Transverse colon (tissue), 4 donors: ENCODE results near the gene MS4A6E.

Experiments
- EP300 ChIP-seq: sonication (generic); formaldehyde crosslinking; IDR thresholded peaks from one replicate; pipeline ENCODE4 v1.6.1; 2017; ENCODE audit warnings: antibody characterized with exemption, low read depth
- POLR2A ChIP-seq: fragments of 450-650 bp; IDR thresholded peaks from one replicate; pipeline ENCODE4 v1.6.1; 2016; ENCODE audit warnings: antibody characterized with exemption, mild to moderate bottlenecking, moderate library complexity
- POLR2AphosphoS5 ChIP-seq, 3 donors: sonication (generic); formaldehyde crosslinking; IDR thresholded peaks; one replicate each; pipeline ENCODE4 v1.6.1; 2016; ENCODE audit warnings: antibody characterized with exemption in 3 of 3
- TF ChIP-seq, protein P1 (sequence below), 5 experiments: fragments of 200-600 bp in 3 of 5; fragments of 450-650 bp in 2 of 5; sonication (generic) in 3 of 5; IDR thresholded peaks; 1 replicate in 2 of 5; 2 replicates in 3 of 5; pipeline ENCODE4 v1.5.1; 2016 to 2017; ENCODE audit warnings: antibody characterized with exemption in 5 of 5, inconsistent platforms in 3 of 5, mild to moderate bottlenecking in 2 of 5, moderate library complexity in 1 of 5

GRCh38 chr11:60360621-60361020 is 33.6 kb downstream of the MS4A6E start:
- TF ChIP-seq, protein P1, sequence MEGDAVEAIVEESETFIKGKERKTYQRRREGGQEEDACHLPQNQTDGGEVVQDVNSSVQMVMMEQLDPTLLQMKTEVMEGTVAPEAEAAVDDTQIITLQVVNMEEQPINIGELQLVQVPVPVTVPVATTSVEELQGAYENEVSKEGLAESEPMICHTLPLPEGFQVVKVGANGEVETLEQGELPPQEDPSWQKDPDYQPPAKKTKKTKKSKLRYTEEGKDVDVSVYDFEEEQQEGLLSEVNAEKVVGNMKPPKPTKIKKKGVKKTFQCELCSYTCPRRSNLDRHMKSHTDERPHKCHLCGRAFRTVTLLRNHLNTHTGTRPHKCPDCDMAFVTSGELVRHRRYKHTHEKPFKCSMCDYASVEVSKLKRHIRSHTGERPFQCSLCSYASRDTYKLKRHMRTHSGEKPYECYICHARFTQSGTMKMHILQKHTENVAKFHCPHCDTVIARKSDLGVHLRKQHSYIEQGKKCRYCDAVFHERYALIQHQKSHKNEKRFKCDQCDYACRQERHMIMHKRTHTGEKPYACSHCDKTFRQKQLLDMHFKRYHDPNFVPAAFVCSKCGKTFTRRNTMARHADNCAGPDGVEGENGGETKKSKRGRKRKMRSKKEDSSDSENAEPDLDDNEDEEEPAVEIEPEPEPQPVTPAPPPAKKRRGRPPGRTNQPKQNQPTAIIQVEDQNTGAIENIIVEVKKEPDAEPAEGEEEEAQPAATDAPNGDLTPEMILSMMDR (IDR thresholded peaks at IDR 0.05): no peak
- TF ChIP-seq POLR2AphosphoS5 (IDR thresholded peaks at IDR 0.05): no peak
- no peak for TF ChIP-seq POLR2A
- TF ChIP-seq EP300: no peak
